B cell (primary cell): ENCODE data around the gene PLCG1. TPM values are rescaled to one million over a fixed set of nuclear protein-coding genes. Genes with fewer than 3 reads are reported as not detected.

Source experiments
- ATAC-seq: fragments of 200-7000 bp; cut with Tn5 transposase; one replicate; pipeline ENCODE4 v1.10.0; 2021; ENCODE audit warnings: low read depth, mild to moderate bottlenecking, moderate number of reproducible peaks, moderate library complexity
- CTCF ChIA-PET: fragments of 350-600 bp; sonication (Branson Sonifier 250); formaldehyde crosslinking; loops from one replicate; lab custom pipeline; 2021; ENCODE audit warnings: antibody characterized with exemption, inconsistent platforms; lab: Charles Lee
- POLR2A ChIA-PET: fragments of 350-600 bp; sonication (Branson Sonifier 250); formaldehyde crosslinking; loops from one replicate; lab custom pipeline; 2021; ENCODE audit warnings: antibody characterized with exemption; lab: Charles Lee
- DNase-seq: peaks from one replicate; pipeline ENCODE4 v3.0.0; 2013
- H2AFZ ChIP-seq: 2 replicates; pipeline ENCODE4 v1.6.1; 2012; ENCODE audit warnings: mild to moderate bottlenecking, low read depth, low read length; ENCODE audit not compliant: insufficient read depth, poor library complexity, severe bottlenecking
- H3K27ac ChIP-seq, 2 donors: 1 replicate in 1 of 2; 2 replicates in 1 of 2; pipeline ENCODE4 v1.5.1; 2012 to 2013; ENCODE audit warnings: low read length in 2 of 2, mild to moderate bottlenecking in 2 of 2, moderate library complexity in 1 of 2
- H3K27me3 ChIP-seq, 4 experiments: fragments of 200-600 bp in 1 of 4; sonication (generic) in 1 of 4; replicated peaks in 1 of 4; 1 replicate in 2 of 4; 2 replicates in 2 of 4; pipeline versions ENCODE4 v1.6.1 to v1.7.0; 2013 to 2016; ENCODE audit warnings: low read length in 3 of 4, mild to moderate bottlenecking in 2 of 4, mixed read lengths in 1 of 4, moderate library complexity in 1 of 4; ENCODE audit not compliant: insufficient read depth in 4 of 4, control insufficient read depth in 3 of 4; ENCODE audit errors: control extremely low read depth in 1 of 4
- H3K36me3 ChIP-seq, 2 experiments: replicated peaks in 1 of 2; 1 replicate in 1 of 2; 2 replicates in 1 of 2; pipeline versions ENCODE4 v1.6.1 to v1.7.1; 2013; ENCODE audit warnings: low read length in 1 of 2; ENCODE audit not compliant: insufficient read depth in 2 of 2, control insufficient read depth in 1 of 2; ENCODE audit errors: control extremely low read depth in 1 of 2, extremely low read depth in 1 of 2
- H3K4me1 ChIP-seq, 2 donors: fragments of 200-600 bp in 1 of 2; sonication (generic) in 1 of 2; 1 replicate in 1 of 2; 2 replicates in 1 of 2; pipeline versions ENCODE4 v1.5.1 to v1.6.1; 2013 to 2017; ENCODE audit warnings: low read length in 2 of 2; ENCODE audit not compliant: control insufficient read depth in 2 of 2, insufficient read depth in 2 of 2
- H3K4me2 ChIP-seq: replicated peaks from 2 replicates; pipeline ENCODE3; 2012; ENCODE audit warnings: mild to moderate bottlenecking, low read depth, low read length; ENCODE audit not compliant: poor library complexity, severe bottlenecking
- H3K4me3 ChIP-seq, 5 experiments: fragments of 200-600 bp in 1 of 5; sonication (generic) in 1 of 5; 1 replicate in 3 of 5; 2 replicates in 2 of 5; pipeline versions ENCODE4 v1.5.1 to v1.7.0; 2011 to 2016; ENCODE audit warnings: low read length in 4 of 5, mild to moderate bottlenecking in 4 of 5, low read depth in 2 of 5, control low read depth in 1 of 5, moderate library complexity in 1 of 5; ENCODE audit not compliant: insufficient read depth in 1 of 5; ENCODE audit errors: control extremely low read depth in 1 of 5, extremely low read depth in 1 of 5
- H3K79me2 ChIP-seq: fragments of 200-600 bp; sonication (generic); one replicate; pipeline ENCODE4 v1.6.0; 2016; ENCODE audit warnings: low read length; ENCODE audit not compliant: control insufficient read depth, insufficient read depth
- H3K9ac ChIP-seq: fragments of 200-600 bp; sonication (generic); 2 replicates; pipeline ENCODE4 v1.6.1; 2017; ENCODE audit warnings: mild to moderate bottlenecking, low read length, moderate library complexity
- H3K9me3 ChIP-seq, 3 donors: one replicate each; pipeline versions ENCODE4 v1.6.1 to v1.7.1; 2013; ENCODE audit warnings: low read length in 2 of 3; ENCODE audit not compliant: control insufficient read depth in 2 of 3, insufficient read depth in 1 of 3; ENCODE audit errors: control extremely low read depth in 1 of 3
- H4K20me1 ChIP-seq: 2 replicates; pipeline ENCODE4 v1.6.0; 2012; ENCODE audit warnings: mild to moderate bottlenecking, low read length; ENCODE audit not compliant: insufficient read depth, control insufficient read depth, poor library complexity, severe bottlenecking
- H3K27ac Mint-ChIP-seq: one replicate; pipeline ENCODE4 v1.8.0; 2021; ENCODE audit warnings: mixed read lengths
- H3K27me3 Mint-ChIP-seq: one replicate; pipeline ENCODE4 v1.8.0; 2021; ENCODE audit warnings: mixed read lengths
- H3K4me1 Mint-ChIP-seq: one replicate; pipeline ENCODE4 v1.8.0; 2021; ENCODE audit warnings: mixed read lengths
- H3K4me3 Mint-ChIP-seq: one replicate; pipeline ENCODE4 v1.8.0; 2021; ENCODE audit warnings: mixed read lengths
- H3K9me3 Mint-ChIP-seq: one replicate; pipeline ENCODE4 v1.8.0; 2022; ENCODE audit warnings: mixed read lengths; ENCODE audit not compliant: insufficient read depth
- EZH2 ChIP-seq: IDR thresholded peaks from 2 replicates; pipeline ENCODE4 v1.6.1; 2012; ENCODE audit warnings: borderline replicate concordance, low read depth, mild to moderate bottlenecking, moderate library complexity, low read length; ENCODE audit not compliant: insufficient read depth, poor library complexity, severe bottlenecking
- WGBS: methylation state at CpG from one replicate; pipeline ENCODE4 v1.1.5; 2013; ENCODE audit warnings: missing lambda C conversion rate; ENCODE audit not compliant: insufficient coverage; 5-methylcytosine and 5-hydroxymethylcytosine counted together
- intact Hi-C: fragments of 100-400 bp; cut with micrococcal nuclease; formaldehyde crosslinking; loops from one replicate; pipeline ENCODE4 v1.10.0; 2022
- polyA plus RNA-seq: library from polyadenylated mRNA; depleted of rRNA; stranded (reverse); fragments of >200 nt; gene quantifications from 2 replicates; pipeline ENCODE4 v1.2.3, GENCODE V29; 2012
- total RNA-seq, 2 donors: library from RNA; stranded (reverse); fragments of 120-200 nt in 1 of 2; gene quantifications; 1 replicate in 1 of 2; 2 replicates in 1 of 2; pipeline versions ENCODE4 v1.2.3 to v1.2.4, GENCODE V29; 2013 to 2022
- TF ChIP-seq, protein P1 (sequence below): fragments of 200-600 bp; IDR thresholded peaks from one replicate; pipeline ENCODE4 v1.8.0; 2022; ENCODE audit warnings: antibody characterized with exemption, mild to moderate bottlenecking

The PLCG1 gene
- total and polyA plus RNA-seq, 2 donors (not counting 1 experiment from before 2014, with no cell fraction given): 98.7 to 101 TPM

DNA sequence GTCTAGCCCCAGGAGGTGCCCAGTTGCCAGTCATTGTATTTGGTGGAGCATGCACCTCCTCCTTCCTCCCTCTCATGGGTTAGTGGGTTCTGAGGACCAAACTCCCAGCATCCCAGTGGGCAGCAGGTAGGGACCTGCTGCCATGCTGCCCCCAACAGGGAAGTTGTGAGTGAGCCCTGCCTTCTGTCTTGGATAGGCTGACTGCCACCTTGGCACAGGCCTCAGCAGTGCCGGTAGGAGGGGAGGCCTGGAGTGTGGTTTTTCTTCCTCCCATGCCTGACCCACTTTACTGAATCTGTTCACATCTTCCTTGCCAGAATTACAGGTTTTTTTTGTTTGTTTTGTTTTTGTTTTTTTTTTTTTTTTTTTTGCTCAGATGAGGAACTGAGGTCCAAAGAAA lies 24.5 kb downstream of the PLCG1 start:
- Histone ChIP-seq H3K4me1 (peaks cover 19 to 32% of the 10 kb centered on the region in 2 donors), H3K4me2 (no peak overlapping the region), H3K9me3 (no peaks in the 10 kb centered on the region), H3K9ac (no peak overlapping the region), H4K20me1 (peaks cover 22% of the 10 kb centered on the region), H3K27ac (no peak overlapping the region), H3K4me3 (no peak overlapping the region), H3K79me2 (peaks cover 22% of the 10 kb centered on the region), H3K36me3 (peaks cover 0 to 62% of the 10 kb centered on the region in 2 experiments), H3K27me3 (peaks cover 0 to 9% (median under 1%) of the 10 kb centered on the region in 4 experiments), H2AFZ (no peak overlapping the region)
- intact Hi-C loops: no loop called here
- TF ChIP-seq EZH2: no peak
- TF ChIP-seq, protein P1, sequence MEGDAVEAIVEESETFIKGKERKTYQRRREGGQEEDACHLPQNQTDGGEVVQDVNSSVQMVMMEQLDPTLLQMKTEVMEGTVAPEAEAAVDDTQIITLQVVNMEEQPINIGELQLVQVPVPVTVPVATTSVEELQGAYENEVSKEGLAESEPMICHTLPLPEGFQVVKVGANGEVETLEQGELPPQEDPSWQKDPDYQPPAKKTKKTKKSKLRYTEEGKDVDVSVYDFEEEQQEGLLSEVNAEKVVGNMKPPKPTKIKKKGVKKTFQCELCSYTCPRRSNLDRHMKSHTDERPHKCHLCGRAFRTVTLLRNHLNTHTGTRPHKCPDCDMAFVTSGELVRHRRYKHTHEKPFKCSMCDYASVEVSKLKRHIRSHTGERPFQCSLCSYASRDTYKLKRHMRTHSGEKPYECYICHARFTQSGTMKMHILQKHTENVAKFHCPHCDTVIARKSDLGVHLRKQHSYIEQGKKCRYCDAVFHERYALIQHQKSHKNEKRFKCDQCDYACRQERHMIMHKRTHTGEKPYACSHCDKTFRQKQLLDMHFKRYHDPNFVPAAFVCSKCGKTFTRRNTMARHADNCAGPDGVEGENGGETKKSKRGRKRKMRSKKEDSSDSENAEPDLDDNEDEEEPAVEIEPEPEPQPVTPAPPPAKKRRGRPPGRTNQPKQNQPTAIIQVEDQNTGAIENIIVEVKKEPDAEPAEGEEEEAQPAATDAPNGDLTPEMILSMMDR: no peak
- ChIA-PET CTCF (interaction anchor here (7.3 kb wide), 1 partner anchor 10 kb away, joined by 64 read pairs; no protein-coding TSS in a partner anchor), POLR2A (no interaction called here)
- Mint-ChIP-seq H3K27me3 (no peaks in the 10 kb centered on the region), H3K9me3 (no peaks in the 10 kb centered on the region), H3K27ac (no peak overlapping the region), H3K4me3 (no peak overlapping the region), H3K4me1 (peaks cover 30% of the 10 kb centered on the region)
- ATAC-seq (no peak), DNase-seq (no peak)
- no CpG with 5 or more reads among the region's 1 CpG for WGBS

DNA sequence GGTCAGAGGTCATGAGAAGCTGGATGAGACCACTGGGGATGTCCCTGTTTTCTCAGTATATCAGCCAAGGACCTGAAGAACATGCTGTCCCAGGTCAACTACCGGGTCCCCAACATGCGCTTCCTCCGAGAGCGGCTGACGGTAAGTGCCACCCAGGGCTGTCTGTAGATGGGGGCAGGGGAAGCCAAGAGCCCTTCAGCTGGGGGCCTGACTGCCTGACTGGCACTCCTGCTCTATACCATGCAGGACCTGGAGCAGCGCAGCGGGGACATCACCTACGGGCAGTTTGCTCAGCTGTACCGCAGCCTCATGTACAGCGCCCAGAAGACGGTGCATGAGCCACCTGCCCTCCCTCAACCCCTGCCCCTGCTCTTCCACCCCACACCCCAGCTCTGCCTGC lies 25.1 kb downstream of the PLCG1 start:
- H3K27ac ChIP-seq: no peak overlapping the region

More for the DNA sequence above, 25.1 kb downstream of the PLCG1 start:
- no peaks in the 10 kb centered on the region for H3K9me3 ChIP-seq
- H3K4me3 Mint-ChIP-seq: no peak overlapping the region
- H3K4me2 ChIP-seq: no peak overlapping the region
- 100% methylated on average over 11 of the region's 11 CpGs for WGBS
- peaks cover 22% of the 10 kb centered on the region for H4K20me1 ChIP-seq
- H3K36me3 ChIP-seq: peaks cover 0 to 67% of the 10 kb centered on the region in 2 experiments
- ChIA-PET POLR2A (no interaction called here), CTCF (interaction anchor here (0.5 to 7.3 kb wide), 2 partner anchors 9 to 176 kb away, joined by 3 to 64 read pairs; no protein-coding TSS in a partner anchor)
- peaks cover 22% of the 10 kb centered on the region for H3K79me2 ChIP-seq
- no peak overlapping the region for H3K4me3 ChIP-seq
- no peak overlapping the region for H2AFZ ChIP-seq
- no peaks in the 10 kb centered on the region for H3K9me3 Mint-ChIP-seq
- intact Hi-C loops: no loop called here
- no peak overlapping the region for H3K9ac ChIP-seq
- no peaks in the 10 kb centered on the region for H3K27me3 Mint-ChIP-seq
- peaks cover 14 to 32% of the 10 kb centered on the region in 2 donors for H3K4me1 ChIP-seq
- TF ChIP-seq, protein P1: no peak
- no peak for TF ChIP-seq EZH2
- H3K27me3 ChIP-seq: peaks cover 0 to 9% (median under 1%) of the 10 kb centered on the region in 4 experiments
- no peak for DNase-seq
- peaks cover 29% of the 10 kb centered on the region for H3K4me1 Mint-ChIP-seq
- ATAC-seq: no peak
- H3K27ac Mint-ChIP-seq: no peak overlapping the region
